ENCODE measurements around the gene AEN. TPM values are rescaled to one million over a fixed set of nuclear protein-coding genes. Genes with fewer than 3 reads are reported as not detected.

Gene AEN
- total RNA-seq, 6 donors from 2014 or later, result 7.5 to 37.6 (median 18.4) TPM

- 75 to 88% methylated on average over 5 of the region's 5 CpGs for WGBS, 2 donors
- peaks cover 40 to 65% (median 54%) of the 10 kb centered on the region in 4 donors for H3K4me1 ChIP-seq
- DNase-seq (no peak), ATAC-seq (ENCODE audit: low FRiP score in 2 of 2) (no peak)
- H3K27ac ChIP-seq, result peak overlapping the region; percentile 49 to 99 (median 96)
- no peak overlapping the region for H3K4me3 ChIP-seq
- no peaks in the 10 kb centered on the region for H3K9me3 ChIP-seq
- H3K36me3 ChIP-seq, result peaks cover 0 to 10% (median 0%) of the 10 kb centered on the region in 4 donors
- no peaks in the 10 kb centered on the region for H3K27me3 ChIP-seq
- no peak for TF ChIP-seq CTCF (IDR thresholded peaks at IDR 0.05)
- TF ChIP-seq POLR2AphosphoS5 (IDR thresholded peaks at IDR 0.05), result no peak
- TF ChIP-seq EP300 (IDR thresholded peaks at IDR 0.05), result no peak
- TF ChIP-seq POLR2A (IDR thresholded peaks at IDR 0.05), result no peak
Measured at GRCh38 chr15:88636654-88637053, 15.5 kb downstream of the AEN start.

- Histone ChIP-seq H3K4me3 (no peak overlapping the region), H3K9me3 (no peaks in the 10 kb centered on the region), H3K4me1 (peaks cover 40 to 63% (median 55%) of the 10 kb centered on the region in 4 donors), H3K27me3 (no peaks in the 10 kb centered on the region), H3K27ac (peak overlapping the region; percentile 93 to 99 (median 96)), H3K36me3 (peaks cover 0 to 8% (median 0%) of the 10 kb centered on the region in 4 donors)
- ATAC-seq (ENCODE audit: low FRiP score in 2 of 2) (no peak), DNase-seq (no peak)
- WGBS, 2 donors, result 78 to 83% methylated on average over 7 of the region's 7 CpGs
- TF ChIP-seq EP300 (IDR thresholded peaks at IDR 0.05) (no peak), CTCF (IDR thresholded peaks at IDR 0.05) (no peak), POLR2AphosphoS5 (IDR thresholded peaks at IDR 0.05) (no peak), POLR2A (IDR thresholded peaks at IDR 0.05) (no peak)
Measured at GRCh38 chr15:88637436-88637835, 16.3 kb downstream of the AEN start.

GRCh38 chr15:88637841-88638625, 16.9 kb downstream of the AEN start:
- DNase-seq, result no peak
- H3K9me3 ChIP-seq, result no peaks in the 10 kb centered on the region
- WGBS, 2 donors, result 64 to 66% methylated on average over 5 to 6 of the region's 7 CpGs
- no peak for TF ChIP-seq EP300 (IDR thresholded peaks at IDR 0.05)
- TF ChIP-seq POLR2AphosphoS5 (IDR thresholded peaks at IDR 0.05), result no peak
- TF ChIP-seq POLR2A (IDR thresholded peaks at IDR 0.05), result no peak
- no peak for TF ChIP-seq CTCF (IDR thresholded peaks at IDR 0.05)
- H3K27me3 ChIP-seq, result no peaks in the 10 kb centered on the region
- H3K4me3 ChIP-seq, result peak overlapping the region in 3 of 4 donors; percentile 52 to 55 (median 53)
- H3K4me1 ChIP-seq, result peaks cover 40 to 63% (median 56%) of the 10 kb centered on the region in 4 donors
- H3K27ac ChIP-seq, result peak overlapping the region; percentile 93 to 99 (median 96)
- ATAC-seq (ENCODE audit: low FRiP score in 2 of 2), result peak; percentile 1 to 29
- peaks cover 0 to 11% (median 0%) of the 10 kb centered on the region in 4 donors for H3K36me3 ChIP-seq

- DNase-seq (peak; percentile 94 to 99), ATAC-seq (ENCODE audit: low FRiP score in 2 of 2) (peak; percentile 95 to 96)
- no peaks in the 10 kb centered on the region for H3K27me3 ChIP-seq
- H3K4me1 ChIP-seq, result peaks cover 40 to 63% (median 56%) of the 10 kb centered on the region in 4 donors
- H3K36me3 ChIP-seq, result peaks cover 0 to 9% (median 0%) of the 10 kb centered on the region in 4 donors
- H3K27ac ChIP-seq, result peak within 1 kb of the TSS; percentile 93 to 99 (median 96)
- TF ChIP-seq POLR2AphosphoS5 (IDR thresholded peaks at IDR 0.05) (peak; percentile 95 to 99), CTCF (IDR thresholded peaks at IDR 0.05) (peak; percentile 40 to 87 (median 68)), EP300 (IDR thresholded peaks at IDR 0.05) (peak; percentile 36 to 99 (median 90)), POLR2A (IDR thresholded peaks at IDR 0.05) (peak in 3 of 4 donors; percentile 68 to 97 (median 89))
- no peaks in the 10 kb centered on the region for H3K9me3 ChIP-seq
- peak within 1 kb of the TSS; percentile 20 to 55 (median 52) for H3K4me3 ChIP-seq
- WGBS, 2 donors, result 7 to 12% methylated on average over 14 to 27 of the region's 27 CpGs
Measured at GRCh38 chr15:88638626-88639372, 17.7 kb downstream of the AEN start, which contains the start of gene ISG20. Gene ISG20, plus strand, starts transcription at chr15:88639016. Its CDS starts 351 bp downstream, at chr15:88639367.
